HG02970 (cell line): ENCODE measurements around the gene THAP4.

Source experiments
- ATAC-seq: cut with Tn5 transposase; IDR thresholded peaks from one replicate; pipeline ENCODE4 v1.9.1; 2021; ENCODE audit warnings: mild to moderate bottlenecking, moderate library complexity, moderate number of reproducible peaks; ENCODE audit not compliant: unreplicated experiment, low FRiP score

THAP4 gene

GRCh38 chr2:241637018-241637794 lies at the start of gene THAP4, which contains the start of gene ATG4B:
Gene THAP4 (minus strand): TSS chr2:241637158. CDS start chr2:241637017, 141 bp downstream.
Gene ATG4B (plus strand): TSS chr2:241637693. CDS start chr2:241637715, 22 bp downstream.
- ATAC-seq, result peak; percentile 66

- ATAC-seq, result peak; percentile 5
Measured at GRCh38 chr2:241686324-241686649, 49.3 kb upstream of the THAP4 start.

GRCh38 chr2:241680827-241681599 lies 44.1 kb upstream of the THAP4 start:
- ATAC-seq, result no peak

GRCh38 chr2:241680044-241680443 lies 43.1 kb upstream of the THAP4 start:
- no peak for ATAC-seq

GRCh38 chr2:241678784-241679540 lies 42.0 kb upstream of the THAP4 start:
- ATAC-seq, result no peak

GRCh38 chr2:241678307-241678706 lies 41.3 kb upstream of the THAP4 start:
- ATAC-seq, result no peak

GRCh38 chr2:241677392-241677791 lies 40.4 kb upstream of the THAP4 start:
- ATAC-seq, result no peak

GRCh38 chr2:241676665-241677064 lies 39.7 kb upstream of the THAP4 start:
- no peak for ATAC-seq

- no peak for ATAC-seq
Measured at GRCh38 chr2:241675885-241676284, 38.9 kb upstream of the THAP4 start.

GRCh38 chr2:241673797-241674725 lies 37.1 kb upstream of the THAP4 start:
- no peak for ATAC-seq

- no peak for ATAC-seq
Measured at GRCh38 chr2:241673189-241673663, 36.3 kb upstream of the THAP4 start.

GRCh38 chr2:241672243-241673188 lies 35.6 kb upstream of the THAP4 start:
- ATAC-seq, result no peak

- no peak for ATAC-seq
Measured at GRCh38 chr2:241671457-241672240, 34.7 kb upstream of the THAP4 start.

GRCh38 chr2:241670333-241671110 lies 33.6 kb upstream of the THAP4 start:
- no peak for ATAC-seq

- no peak for ATAC-seq
Measured at GRCh38 chr2:241668839-241669238, 31.9 kb upstream of the THAP4 start.

GRCh38 chr2:241668354-241668753 lies 31.4 kb upstream of the THAP4 start:
- ATAC-seq, result no peak
